HG02798 (cell line): ENCODE measurements around the gene SLAIN1.
A peak's percentile ranks its signal among the peaks of the same experiment; 100 is the strongest.
"Not testable (repeated sequence)": the region's sequence is repeated elsewhere in the genome, so short reads cannot be mapped to it uniquely, and the experiment has no call there.

ENCODE experiments used
- ATAC-seq: cut with Tn5 transposase; IDR thresholded peaks from one replicate; pipeline ENCODE4 v1.9.1; 2021; ENCODE audit warnings: mild to moderate bottlenecking; ENCODE audit not compliant: unreplicated experiment, poor library complexity

Gene SLAIN1

GRCh38 chr13:77697217-77698103 is at the start of gene SLAIN1:
Gene SLAIN1, plus strand, starts transcription at chr13:77697687. Its CDS starts 227 bp downstream, at chr13:77697914.
- peak; percentile 81 for ATAC-seq

DNA sequence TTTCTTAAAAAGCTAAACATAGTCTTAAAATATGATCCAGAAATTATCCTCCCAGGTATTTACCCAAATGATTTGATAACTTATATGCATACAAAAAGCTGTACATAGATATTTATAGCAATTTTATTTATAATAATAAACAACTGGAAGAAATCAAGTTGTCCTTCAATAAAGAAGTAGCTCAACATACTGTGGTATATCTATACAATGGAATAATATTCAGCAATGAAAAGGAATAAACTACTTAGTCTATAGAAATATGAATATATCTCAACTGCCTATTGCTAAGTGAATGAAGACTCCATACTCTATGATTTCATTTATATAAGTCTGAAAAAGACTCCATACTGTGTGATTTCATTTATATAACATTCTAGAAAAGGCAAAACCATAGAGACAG is 47.1 kb upstream of the SLAIN1 start:
- no peak for ATAC-seq

GRCh38 chr13:77653301-77653700 is 44.2 kb upstream of the SLAIN1 start:
- no peak for ATAC-seq

DNA sequence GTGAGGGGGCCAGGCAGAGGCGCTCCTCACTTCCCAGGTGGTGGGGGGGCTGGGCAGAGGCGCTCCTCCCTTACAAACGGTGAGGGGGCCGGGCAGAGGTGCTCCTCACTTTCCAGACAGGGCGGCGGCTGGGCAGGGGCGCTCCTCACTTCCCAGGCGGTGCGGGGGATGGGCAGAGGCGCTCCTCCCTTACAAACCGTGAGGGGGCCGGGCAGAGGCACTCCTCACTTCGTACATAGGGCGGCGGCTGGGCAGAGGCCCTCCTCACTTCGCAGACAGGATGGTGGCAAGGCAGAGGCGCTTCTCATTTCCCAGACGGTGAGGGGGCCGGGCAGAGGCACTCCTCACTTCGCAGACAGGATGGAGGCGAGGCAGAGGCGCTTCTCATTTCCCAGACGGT is 37.5 kb upstream of the SLAIN1 start:
- not testable (repeated sequence) for ATAC-seq

DNA sequence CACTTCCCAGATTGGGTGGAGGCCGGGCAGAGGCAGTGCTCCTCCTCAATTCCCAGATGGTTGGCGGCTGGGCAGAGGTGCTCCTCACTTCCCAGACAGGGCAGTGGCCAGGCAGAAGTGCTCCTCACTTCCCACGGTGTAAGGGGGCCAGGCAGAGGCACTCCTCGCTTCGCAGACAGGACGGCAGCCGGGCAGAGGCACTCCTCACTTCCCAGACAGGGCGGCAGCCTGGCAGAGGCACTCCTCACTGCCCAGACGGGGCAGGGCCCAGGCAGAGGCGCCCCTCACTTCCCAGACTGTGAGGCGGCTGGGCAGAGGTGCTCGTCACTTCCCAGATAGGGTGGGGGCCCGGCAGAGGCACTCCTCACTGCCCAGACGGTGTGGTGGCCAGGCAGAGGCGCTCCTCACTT is 36.6 kb upstream of the SLAIN1 start:
- ATAC-seq: no peak

DNA sequence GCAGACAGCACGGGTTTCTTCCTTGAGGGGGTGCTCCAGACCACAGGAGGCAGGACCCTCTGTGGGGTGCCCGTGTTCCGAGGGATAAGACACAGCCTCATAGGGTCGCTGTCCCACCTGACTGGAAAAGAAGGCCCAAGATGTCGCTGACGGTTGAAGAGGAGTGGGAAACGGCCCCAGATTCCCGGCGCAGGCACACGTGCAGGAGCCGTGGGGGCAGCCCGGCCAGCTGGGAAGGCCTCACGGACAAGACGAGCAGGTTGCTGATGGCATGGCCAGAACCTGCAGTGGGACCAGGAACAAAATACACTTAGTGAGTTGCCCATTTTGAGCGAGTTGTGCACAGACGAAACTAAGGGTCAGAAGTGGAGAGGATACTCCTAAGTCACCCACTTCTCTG is 35.2 kb upstream of the SLAIN1 start:
- ATAC-seq: not testable (repeated sequence)

DNA sequence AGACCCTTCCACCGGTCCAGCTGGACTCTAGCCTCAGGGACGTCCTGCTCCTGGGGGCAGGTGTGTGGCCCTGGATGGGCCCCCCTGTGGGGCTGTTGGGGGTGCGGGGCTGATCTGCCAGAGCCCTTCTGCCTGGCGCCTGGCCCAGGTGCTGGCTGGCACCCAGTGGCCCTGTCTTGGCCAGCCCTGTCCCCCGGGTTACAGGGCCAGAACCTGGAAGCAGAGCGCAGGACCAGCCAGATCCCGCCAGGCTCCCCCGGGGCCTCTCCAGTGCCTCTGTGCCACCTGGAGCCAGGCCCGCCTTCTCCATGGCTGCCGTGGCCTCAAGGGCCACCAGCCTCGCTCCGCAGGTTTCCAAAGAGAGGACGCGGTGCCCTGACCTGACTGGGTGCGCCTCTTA is 34.7 kb upstream of the SLAIN1 start:
- not testable (repeated sequence) for ATAC-seq

DNA sequence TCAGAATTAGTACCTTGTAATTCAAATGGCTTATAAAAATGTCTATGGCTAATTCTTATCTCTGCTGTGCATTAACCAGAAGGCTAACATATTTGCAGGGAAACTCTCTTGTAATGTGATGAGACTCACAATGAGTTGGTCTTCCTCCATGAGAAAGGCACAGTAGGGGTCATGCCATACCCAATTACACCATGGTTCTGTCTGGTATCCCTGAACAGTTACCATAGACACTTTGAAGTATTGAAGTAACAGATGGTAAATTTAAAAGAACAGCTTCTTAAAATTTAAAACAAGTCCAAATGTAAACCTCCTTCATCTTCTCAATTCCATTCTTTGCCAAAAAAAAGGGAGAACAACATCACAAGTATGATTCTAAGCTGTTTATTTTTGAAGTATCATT is 22.6 kb upstream of the SLAIN1 start:
- no peak for ATAC-seq

DNA sequence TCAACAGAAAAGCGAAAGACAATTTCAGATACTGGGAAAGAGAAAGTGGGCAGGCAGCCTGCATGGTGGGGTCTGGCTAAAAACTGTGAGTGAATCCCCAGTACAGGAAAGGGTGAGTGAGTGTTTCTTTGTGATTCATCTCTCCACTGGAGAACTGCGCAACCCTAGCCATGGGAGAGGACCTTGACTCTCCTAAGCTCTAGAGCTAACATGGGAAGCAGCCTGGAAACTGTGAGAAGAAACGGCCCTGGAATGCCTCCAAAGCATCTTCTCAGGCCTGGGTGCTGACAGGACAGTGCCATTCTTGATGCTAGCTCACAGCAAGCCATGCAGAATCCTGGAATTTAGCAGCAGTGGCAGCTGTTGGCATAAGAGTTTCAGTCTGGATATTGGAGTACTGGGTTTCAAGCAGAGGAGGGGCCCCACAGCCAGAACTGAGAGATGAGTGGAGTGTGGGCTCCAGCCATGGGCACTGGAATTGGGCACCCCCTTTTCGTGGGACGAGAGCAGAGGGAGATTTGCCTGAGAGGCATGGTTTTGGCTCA is 18.7 kb upstream of the SLAIN1 start:
- ATAC-seq: no peak

DNA sequence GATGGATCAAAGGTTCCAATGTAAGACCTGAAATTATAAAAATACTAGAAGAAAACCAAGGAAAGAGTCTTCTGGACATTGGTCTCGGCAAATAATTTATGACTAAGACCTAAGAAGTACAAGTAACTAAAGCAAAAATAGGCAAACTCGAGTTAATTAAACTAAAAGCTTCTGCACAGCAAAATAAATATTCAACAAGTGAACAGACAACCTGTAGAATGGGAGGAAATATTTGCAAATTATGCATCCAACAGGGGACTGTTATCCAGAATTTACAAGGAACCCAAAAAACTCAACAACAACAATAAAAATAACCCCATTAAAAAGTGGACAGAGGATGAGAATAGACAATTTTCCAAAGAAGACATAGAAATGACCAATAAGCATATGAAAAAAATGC is 9.7 kb upstream of the SLAIN1 start:
- ATAC-seq: no peak

DNA sequence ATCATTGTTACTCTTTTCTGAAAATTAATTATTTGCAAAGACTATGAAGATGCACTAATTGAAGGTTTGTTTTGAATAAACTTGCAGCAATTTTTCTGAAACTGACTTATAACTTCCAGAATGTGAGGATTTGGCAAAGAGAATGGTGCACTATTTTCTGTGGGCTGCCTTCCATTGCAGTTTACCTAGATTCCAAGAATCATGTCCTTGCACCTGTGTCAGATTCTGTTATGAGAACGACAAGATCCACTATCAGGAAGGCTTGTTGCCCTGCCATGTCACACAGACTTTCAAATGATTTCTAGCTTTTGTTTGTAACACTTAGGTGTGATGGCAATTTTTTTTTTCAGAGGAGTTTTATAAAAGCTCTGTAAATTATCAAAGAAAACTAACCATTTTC is 5.6 kb upstream of the SLAIN1 start:
- ATAC-seq: no peak

DNA sequence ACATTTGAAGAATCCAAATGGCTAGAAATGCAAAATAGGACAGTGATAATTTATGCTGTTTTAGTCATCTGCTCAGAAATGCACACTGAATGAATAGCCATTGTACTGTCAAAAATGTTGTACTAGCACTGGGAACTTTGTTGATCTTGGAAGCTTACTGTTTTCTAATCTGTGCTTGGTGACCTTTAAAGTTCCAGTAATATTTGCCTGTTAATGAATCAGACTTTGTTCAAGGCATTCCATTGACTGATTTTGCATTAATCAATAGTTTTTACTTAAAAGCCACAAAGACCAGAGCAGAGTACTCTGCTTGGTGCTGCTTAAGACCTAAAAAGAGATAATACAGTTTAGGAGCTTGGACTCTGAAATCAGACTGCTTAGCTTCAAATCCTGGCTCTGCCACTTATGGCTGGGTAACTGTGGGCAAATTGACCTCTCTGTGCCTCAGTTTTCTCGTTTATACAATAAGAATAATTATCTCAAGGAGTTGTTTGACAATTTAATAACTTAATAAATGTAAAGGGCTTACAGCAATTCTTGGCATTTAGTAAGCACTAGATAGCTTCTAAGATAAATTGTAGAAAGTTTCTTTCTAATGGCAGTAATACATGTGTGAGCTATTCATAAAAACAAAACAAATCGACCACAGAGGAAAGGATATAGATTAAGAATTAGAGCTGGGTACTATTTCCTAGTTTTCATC is 4.6 kb upstream of the SLAIN1 start:
- ATAC-seq: no peak

GRCh38 chr13:77693449-77693940 is 4.0 kb upstream of the SLAIN1 start:
- ATAC-seq: no peak

DNA sequence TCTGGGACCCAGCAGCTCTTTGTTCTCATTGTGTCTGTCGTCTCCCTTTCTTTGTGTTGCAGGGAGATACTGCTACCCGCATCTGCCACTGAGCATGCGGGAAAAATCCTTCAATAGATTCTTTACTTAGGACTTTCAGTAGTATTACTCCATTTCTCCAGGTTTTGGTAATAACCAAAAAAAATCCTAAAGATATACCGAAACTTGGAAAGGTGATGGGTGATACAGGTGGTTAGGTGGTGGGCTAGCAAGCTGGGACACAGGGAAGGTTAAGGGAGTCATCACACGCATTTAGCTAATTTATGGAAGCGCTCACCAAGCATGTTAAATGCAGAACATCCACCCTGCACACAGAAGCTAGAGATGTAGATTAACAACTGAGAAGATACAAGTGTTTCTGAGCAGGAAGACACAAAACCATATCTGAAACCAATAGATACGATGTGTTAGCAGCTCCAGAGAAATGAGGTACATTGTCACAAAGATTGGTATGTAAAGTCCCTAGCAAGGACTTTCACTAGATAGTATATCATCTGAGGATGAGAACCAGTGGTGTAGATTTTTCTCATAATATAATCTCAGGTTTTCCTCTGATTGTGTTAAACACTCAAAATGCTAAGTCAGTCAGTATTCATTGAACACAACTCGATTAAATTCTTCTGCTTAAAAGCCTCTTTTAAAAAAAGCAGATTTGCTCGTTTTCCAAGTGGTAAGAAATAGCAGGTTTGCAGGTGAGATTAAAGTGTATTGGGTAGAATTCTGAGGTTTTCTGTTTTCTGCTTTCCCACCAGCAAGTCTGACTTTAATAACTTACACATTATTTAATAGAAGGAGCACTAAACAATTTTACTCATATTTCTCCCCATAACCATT is 1.2 kb upstream of the SLAIN1 start:
- ATAC-seq: no peak

DNA sequence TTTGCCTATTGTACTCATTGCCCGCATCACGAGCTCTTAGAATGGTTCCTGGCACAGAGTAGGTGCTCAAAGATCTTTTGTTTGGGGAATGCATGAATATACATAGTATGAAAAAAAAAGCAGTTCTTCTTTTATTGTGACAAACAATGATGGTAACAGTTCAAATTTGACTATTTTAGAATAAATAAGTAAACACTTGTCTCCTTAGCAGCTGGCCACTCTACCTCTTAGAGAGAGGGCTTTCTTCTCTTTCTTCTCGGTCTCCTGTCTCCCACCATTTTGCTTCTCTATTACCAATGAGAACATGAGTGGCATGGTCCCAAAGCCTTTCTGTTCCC is 639 bp upstream of the SLAIN1 start:
- peak; percentile 1 for ATAC-seq

DNA sequence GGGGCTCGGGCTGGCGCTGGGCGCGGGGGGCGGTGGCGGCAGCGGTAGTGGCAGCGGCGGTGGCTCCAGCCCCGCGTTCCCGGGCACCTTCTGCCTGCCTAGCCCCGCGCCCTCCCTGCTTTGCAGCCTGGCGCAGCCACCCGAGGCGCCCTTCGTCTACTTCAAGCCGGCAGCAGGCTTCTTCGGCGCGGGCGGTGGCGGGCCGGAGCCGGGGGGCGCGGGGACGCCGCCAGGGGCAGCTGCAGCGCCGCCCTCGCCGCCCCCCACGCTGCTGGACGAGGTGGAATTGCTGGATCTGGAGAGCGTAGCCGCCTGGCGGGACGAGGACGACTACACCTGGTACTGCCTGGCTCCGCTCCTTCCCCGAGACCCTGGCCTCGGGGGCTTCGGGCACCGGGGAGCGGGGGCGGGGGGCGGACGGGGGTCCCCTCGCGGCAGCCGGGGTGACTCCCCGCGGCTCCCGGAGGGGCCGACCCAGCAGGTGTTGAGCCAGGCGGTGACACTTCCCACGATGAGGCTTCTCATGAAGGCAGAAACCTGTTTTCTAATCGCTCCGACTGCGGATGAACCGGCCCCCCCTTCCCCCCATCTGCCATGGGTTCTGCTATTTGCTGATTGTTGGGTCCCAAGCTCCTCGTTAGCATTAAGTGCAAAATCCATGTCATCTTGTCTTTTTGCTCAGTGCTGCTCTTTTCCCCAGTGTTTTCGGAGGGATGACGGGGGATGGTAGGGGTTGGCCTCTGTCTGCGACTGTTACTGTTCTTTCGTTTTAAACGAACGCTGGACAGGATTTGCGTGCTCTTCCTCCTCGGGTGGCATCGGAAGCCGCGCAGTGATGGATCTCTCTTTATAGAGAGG is 943 bp downstream of the SLAIN1 start:
- peak; percentile 26 for ATAC-seq

DNA sequence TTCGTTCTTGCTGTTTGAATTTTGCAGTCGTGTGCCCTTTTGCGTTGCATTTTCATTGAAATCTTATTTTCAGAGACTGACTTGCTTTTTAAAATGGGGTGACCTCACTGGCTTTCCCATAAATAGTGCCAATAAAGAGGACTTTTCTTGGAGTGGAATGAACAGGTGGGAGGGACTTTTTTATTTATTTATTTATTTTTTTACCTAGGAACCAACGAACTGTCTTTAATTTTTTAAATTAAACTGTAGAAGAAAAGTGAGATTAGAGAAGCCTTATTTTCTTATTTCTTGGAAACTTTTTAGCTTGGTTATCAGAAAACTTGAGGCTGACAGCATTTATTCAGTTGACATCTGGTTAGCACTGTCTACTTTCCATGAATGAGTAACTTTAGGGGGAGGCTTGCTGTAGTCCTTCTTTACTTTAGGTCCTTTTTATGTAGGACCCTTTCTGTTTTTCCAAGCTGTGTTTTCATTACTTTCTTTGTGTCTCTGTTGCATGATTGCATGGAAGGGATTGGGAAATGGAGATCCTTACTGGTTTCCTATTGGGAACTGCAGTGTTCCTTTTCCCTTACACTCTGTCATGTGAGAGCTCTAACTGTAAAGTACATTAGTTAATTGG is 1.7 kb downstream of the SLAIN1 start:
- ATAC-seq: no peak

GRCh38 chr13:77701305-77701704 is 3.8 kb downstream of the SLAIN1 start:
- no peak for ATAC-seq

- no peak for ATAC-seq
Measured at GRCh38 chr13:77702366-77702765, 4.9 kb downstream of the SLAIN1 start.
